ENCODE results near the gene GMEB1. TPM values are rescaled to one million over a fixed set of nuclear protein-coding genes. Genes with fewer than 3 reads are reported as not detected.

Gene GMEB1
- total and polyA plus RNA-seq, 10 of the 15 experiments (the other 5 are each of a cell fraction or from before 2014, with no cell fraction given) = 4.9 to 17.6 (median 9.4) TPM

- POLR2A ChIA-PET = no interaction called here
- peaks cover 3% of the 10 kb centered on the region; the same call in 2 of the 3 replicates for H3K9me3 ChIP-seq (replicated peaks; ENCODE audit: control insufficient read depth, insufficient read depth, low read length)
- in situ Hi-C loops (cut with MboI) (no loop called here), intact Hi-C loops (cut with micrococcal nuclease; ENCODE audit: unreplicated experiment) (no loop called here)
- 0 out of 2 replicates have a peak overlapping the region, but pooled peaks have one; percentile 18 for H3K27ac ChIP-seq (ENCODE audit: control insufficient read depth, insufficient read depth)
- RAD21 ChIA-PET (ENCODE audit: unreplicated experiment) = no interaction called here
- no peaks in the 10 kb centered on the region for H4K20me1 ChIP-seq (ENCODE audit: control insufficient read depth, insufficient read depth)
- no peak for ATAC-seq
- 100% methylated on average over 4 of the region's 4 CpGs for WGBS (ENCODE audit: insufficient coverage, insufficient replicate concordance, low lambda C conversion rate, missing lambda C conversion rate)
- SMC1A ChIA-PET (ENCODE audit: uncharacterized antibody, unreplicated experiment) = no interaction called here
- DNase-seq (ENCODE audit: low read depth, low spot score) = no peak
- H3K4me2 ChIP-seq (ENCODE audit: control insufficient read depth, insufficient read depth) = no peak overlapping the region; the same call in 1 of the 2 replicates
- H3K27me3 ChIP-seq (replicated peaks in 1 of 2; ENCODE audit: control insufficient read depth in 2 of 2, insufficient read depth in 2 of 2, low read length in 1 of 2) = no peaks in the 10 kb centered on the region
- TF ChIP-seq SMARCA5 (IDR thresholded peaks at IDR 0.05) = no peak
- TF ChIP-seq RELA (IDR thresholded peaks at IDR 0.05; ENCODE audit: borderline replicate concordance, partially characterized antibody) = no peak
- H3K4me3 ChIP-seq = no peak overlapping the region
- CTCF ChIA-PET = no interaction called here
- peaks cover 13% of the 10 kb centered on the region for H3K4me1 ChIP-seq (ENCODE audit: control insufficient read depth, insufficient read depth, low read length)
- H3K79me2 ChIP-seq (ENCODE audit: control insufficient read depth, insufficient read depth, low read length) = no peaks in the 10 kb centered on the region
- H3K36me3 ChIP-seq (ENCODE audit: control insufficient read depth in 2 of 2, insufficient read depth in 2 of 2, low read length in 1 of 2) = peaks cover 0 to 4% of the 10 kb centered on the region in 2 experiments; a peak in 1 of 4 replicates
- no peak overlapping the region for H2AFZ ChIP-seq (ENCODE audit: control insufficient read depth, low read depth, low read length)
- no peak for FAIRE-seq
- H3K9ac ChIP-seq (ENCODE audit: control insufficient read depth, insufficient read depth, low read length) = no peak overlapping the region
- BruUV-seq (replicated peaks) = no TSS peak
Measured at GRCh38 chr1:28632560-28632959, 36.0 kb upstream of the GMEB1 start.

GRCh38 chr1:28640766-28641165 is 27.8 kb upstream of the GMEB1 start:
- peak overlapping the region; percentile 88; the same call in 1 of the 2 replicates for H3K4me2 ChIP-seq (ENCODE audit: control insufficient read depth, insufficient read depth)
- peaks cover 30% of the 10 kb centered on the region for H3K79me2 ChIP-seq (ENCODE audit: control insufficient read depth, insufficient read depth, low read length)
- SMC1A ChIA-PET (ENCODE audit: uncharacterized antibody, unreplicated experiment) = interaction anchor here (0.6 to 1.8 kb wide), 10 partner anchors 9 to 236 kb away, joined by 3 to 6 read pairs (median 4); partner anchors contain the start of genes GMEB1 and YTHDF2
- no TSS peak for BruUV-seq (replicated peaks)
- TF ChIP-seq ZBTB11 (CRISPR knock-in tag; IDR thresholded peaks at IDR 0.05) = no peak
- TF ChIP-seq CTCF (IDR thresholded peaks at IDR 0.05 in 2 of 3, conservative IDR thresholded peaks at IDR 0.05 in 1 of 3; ENCODE audit: control insufficient read depth in 2 of 3, extremely low read depth in 1 of 3, insufficient read depth in 1 of 3, low read depth in 3 of 3, low read length in 3 of 3) = peak; percentile 43 to 52 (median 48); a peak in 4 of 6 replicates
- peak; percentile 43; the same call in 1 of the 2 replicates for TF ChIP-seq RAD21 (IDR thresholded peaks at IDR 0.05; ENCODE audit: insufficient read depth, low read depth, low read length)
- TF ChIP-seq CHD2 (IDR thresholded peaks at IDR 0.05; ENCODE audit: borderline replicate concordance, low read depth, low read length) = no peak
- TF ChIP-seq EP300 (IDR thresholded peaks at IDR 0.05; ENCODE audit: borderline replicate concordance in 1 of 2, control insufficient read depth in 1 of 2, low read depth in 2 of 2, low read length in 2 of 2) = no peak
- TF ChIP-seq SMC3 (IDR thresholded peaks at IDR 0.05; ENCODE audit: borderline replicate concordance, low read length) = peak; percentile 42; the same call in 1 of the 2 replicates
- CTCF ChIA-PET = interaction anchor here (0.7 to 2.4 kb wide), 8 partner anchors 9 to 387 kb away, joined by 3 to 20 read pairs (median 4); no protein-coding TSS in a partner anchor
- POLR2A ChIA-PET = interaction anchor here (0.6 to 1.3 kb wide), 6 partner anchors 17 to 1326 kb away, joined by 3 to 4 read pairs (median 3); no protein-coding TSS in a partner anchor
- in situ Hi-C loops (cut with MboI) = loop anchor here (5.0 kb wide), 1 partner anchor 237 kb away; no protein-coding TSS in a partner anchor
- H3K9ac ChIP-seq (ENCODE audit: control insufficient read depth, insufficient read depth, low read length) = no peak overlapping the region
- peaks cover 0 to 4% of the 10 kb centered on the region in 2 experiments; a peak in 1 of 4 replicates for H3K36me3 ChIP-seq (ENCODE audit: control insufficient read depth in 2 of 2, insufficient read depth in 2 of 2, low read length in 1 of 2)
- FAIRE-seq = no peak
- no peaks in the 10 kb centered on the region for H3K9me3 ChIP-seq (replicated peaks; ENCODE audit: control insufficient read depth, insufficient read depth, low read length)
- no peak for DNase-seq (ENCODE audit: low read depth, low spot score)
- intact Hi-C loops (cut with micrococcal nuclease; ENCODE audit: unreplicated experiment) = loop anchor here (5.0 kb wide), 1 partner anchor 123 kb away; no protein-coding TSS in a partner anchor
- H3K4me3 ChIP-seq = no peak overlapping the region
- peak; percentile 48 for ATAC-seq
- H3K27me3 ChIP-seq (replicated peaks in 1 of 2; ENCODE audit: control insufficient read depth in 2 of 2, insufficient read depth in 2 of 2, low read length in 1 of 2) = no peaks in the 10 kb centered on the region
- WGBS (ENCODE audit: insufficient coverage, insufficient replicate concordance, low lambda C conversion rate, missing lambda C conversion rate) = 100% methylated on average over 1 of the region's 1 CpG
- H3K4me1 ChIP-seq (ENCODE audit: control insufficient read depth, insufficient read depth, low read length) = peaks cover 11% of the 10 kb centered on the region
- RAD21 ChIA-PET (ENCODE audit: unreplicated experiment) = interaction anchor here (0.7 to 1.5 kb wide), 7 partner anchors 28 to 392 kb away, joined by 3 to 10 read pairs (median 5); partner anchors contain the start of gene GMEB1
- H3K27ac ChIP-seq (ENCODE audit: control insufficient read depth, insufficient read depth) = no peak overlapping the region
- no peak overlapping the region for H2AFZ ChIP-seq (ENCODE audit: control insufficient read depth, low read depth, low read length)
- H4K20me1 ChIP-seq (ENCODE audit: control insufficient read depth, insufficient read depth) = no peaks in the 10 kb centered on the region

Data from GM12878 (cell line).